ENCODE data around the gene EPO.

- TF ChIP-seq EZH2phosphoT487 (IDR thresholded peaks at IDR 0.05; ENCODE audit: low read length), result no peak
- TF ChIP-seq, protein P1, sequence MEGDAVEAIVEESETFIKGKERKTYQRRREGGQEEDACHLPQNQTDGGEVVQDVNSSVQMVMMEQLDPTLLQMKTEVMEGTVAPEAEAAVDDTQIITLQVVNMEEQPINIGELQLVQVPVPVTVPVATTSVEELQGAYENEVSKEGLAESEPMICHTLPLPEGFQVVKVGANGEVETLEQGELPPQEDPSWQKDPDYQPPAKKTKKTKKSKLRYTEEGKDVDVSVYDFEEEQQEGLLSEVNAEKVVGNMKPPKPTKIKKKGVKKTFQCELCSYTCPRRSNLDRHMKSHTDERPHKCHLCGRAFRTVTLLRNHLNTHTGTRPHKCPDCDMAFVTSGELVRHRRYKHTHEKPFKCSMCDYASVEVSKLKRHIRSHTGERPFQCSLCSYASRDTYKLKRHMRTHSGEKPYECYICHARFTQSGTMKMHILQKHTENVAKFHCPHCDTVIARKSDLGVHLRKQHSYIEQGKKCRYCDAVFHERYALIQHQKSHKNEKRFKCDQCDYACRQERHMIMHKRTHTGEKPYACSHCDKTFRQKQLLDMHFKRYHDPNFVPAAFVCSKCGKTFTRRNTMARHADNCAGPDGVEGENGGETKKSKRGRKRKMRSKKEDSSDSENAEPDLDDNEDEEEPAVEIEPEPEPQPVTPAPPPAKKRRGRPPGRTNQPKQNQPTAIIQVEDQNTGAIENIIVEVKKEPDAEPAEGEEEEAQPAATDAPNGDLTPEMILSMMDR (IDR thresholded peaks at IDR 0.05; ENCODE audit: low read length), result no peak
Observed at GRCh38 chr7:100677308-100678267, 42.7 kb upstream of the EPO start.
